ENCODE results near the gene STAB1. TPM values are rescaled to one million over a fixed set of nuclear protein-coding genes. Genes with fewer than 3 reads are reported as not detected.
A peak's percentile ranks its signal among the peaks of the same experiment; 100 is the strongest.

STAB1 gene
- total and polyA plus RNA-seq, 2 experiments from 2014 or later, result 3.0 to 4.6 TPM

DNA sequence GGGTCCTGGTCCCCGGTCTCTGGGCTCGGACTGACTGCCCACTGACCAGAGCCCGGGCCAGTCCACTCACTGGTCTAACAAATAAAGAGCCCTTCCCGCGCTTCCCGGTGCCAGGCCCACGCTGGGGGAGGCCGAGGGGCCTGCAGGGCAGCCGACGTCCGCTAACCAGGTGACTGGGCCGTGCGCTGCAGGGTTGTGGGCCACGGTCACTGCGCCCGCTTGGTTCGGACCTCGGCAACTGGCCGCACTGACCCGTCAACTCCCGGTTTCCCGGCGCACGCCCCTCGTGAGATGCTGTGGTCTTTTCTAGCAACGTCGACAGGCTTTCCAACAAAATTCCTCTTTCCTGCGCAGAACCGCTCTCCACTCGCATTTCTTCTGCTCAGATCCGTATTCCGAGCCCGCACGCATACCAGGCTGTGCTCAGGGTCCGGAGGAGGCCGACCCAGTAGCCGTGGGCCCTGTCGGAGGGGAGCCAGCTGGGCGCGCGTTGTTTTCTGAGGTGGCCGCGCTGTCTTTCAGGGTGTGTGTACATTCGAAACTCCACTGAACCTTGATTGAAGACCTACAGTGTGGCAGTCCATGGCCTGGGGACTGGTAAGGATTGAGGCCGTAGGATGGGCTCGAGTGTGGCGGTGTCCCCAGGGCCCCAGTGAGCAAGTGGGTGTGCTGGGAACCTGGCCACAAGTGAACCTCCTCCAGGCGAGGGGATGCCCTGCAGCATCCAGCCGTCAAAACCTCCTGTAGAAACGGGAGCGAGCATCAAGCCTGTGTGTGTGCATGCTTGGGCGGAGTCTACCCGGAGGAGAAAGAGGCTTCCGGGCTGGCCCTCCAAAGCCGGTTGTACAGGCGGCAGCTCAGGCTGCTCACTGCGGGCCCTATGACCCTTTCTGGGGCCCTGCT, 39.4 kb downstream of the STAB1 start:
- WGBS (ENCODE audit: low lambda C conversion rate, missing lambda C conversion rate), result 53% methylated on average over 54 of the region's 57 CpGs
- DNase-seq (ENCODE audit: low spot score), result peak; percentile 55
- H3K9me2 ChIP-seq (replicated peaks; ENCODE audit: insufficient read depth), result no peaks in the 10 kb centered on the region
- TF ChIP-seq EZH2 (IDR thresholded peaks at IDR 0.05; ENCODE audit: borderline replicate concordance) (no peak), EZH2phosphoT487 (IDR thresholded peaks at IDR 0.05; ENCODE audit: low read depth, severe bottlenecking, unreplicated experiment) (no peak)
- TF ChIP-seq, protein P1, sequence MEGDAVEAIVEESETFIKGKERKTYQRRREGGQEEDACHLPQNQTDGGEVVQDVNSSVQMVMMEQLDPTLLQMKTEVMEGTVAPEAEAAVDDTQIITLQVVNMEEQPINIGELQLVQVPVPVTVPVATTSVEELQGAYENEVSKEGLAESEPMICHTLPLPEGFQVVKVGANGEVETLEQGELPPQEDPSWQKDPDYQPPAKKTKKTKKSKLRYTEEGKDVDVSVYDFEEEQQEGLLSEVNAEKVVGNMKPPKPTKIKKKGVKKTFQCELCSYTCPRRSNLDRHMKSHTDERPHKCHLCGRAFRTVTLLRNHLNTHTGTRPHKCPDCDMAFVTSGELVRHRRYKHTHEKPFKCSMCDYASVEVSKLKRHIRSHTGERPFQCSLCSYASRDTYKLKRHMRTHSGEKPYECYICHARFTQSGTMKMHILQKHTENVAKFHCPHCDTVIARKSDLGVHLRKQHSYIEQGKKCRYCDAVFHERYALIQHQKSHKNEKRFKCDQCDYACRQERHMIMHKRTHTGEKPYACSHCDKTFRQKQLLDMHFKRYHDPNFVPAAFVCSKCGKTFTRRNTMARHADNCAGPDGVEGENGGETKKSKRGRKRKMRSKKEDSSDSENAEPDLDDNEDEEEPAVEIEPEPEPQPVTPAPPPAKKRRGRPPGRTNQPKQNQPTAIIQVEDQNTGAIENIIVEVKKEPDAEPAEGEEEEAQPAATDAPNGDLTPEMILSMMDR (IDR thresholded peaks at IDR 0.05; ENCODE audit: poor library complexity), result no peak
- H3K36me3 ChIP-seq (replicated peaks; ENCODE audit: insufficient read depth, low read depth), result no peaks in the 10 kb centered on the region
- H3K9me3 ChIP-seq (ENCODE audit: low read depth), result no peaks in the 10 kb centered on the region
- peaks cover 77% of the 10 kb centered on the region for H3K79me2 ChIP-seq
- H3K27ac ChIP-seq, result peak overlapping the region; percentile 91
- H2AFZ ChIP-seq, result peak overlapping the region; percentile 77
- H3K4me1 ChIP-seq (ENCODE audit: insufficient read depth), result peaks cover 62% of the 10 kb centered on the region
- H3K4me2 ChIP-seq, result peak overlapping the region; percentile 84
- no peaks in the 10 kb centered on the region for H3K27me3 ChIP-seq
- peak overlapping the region; percentile 82 for H3K4me3 ChIP-seq
- peaks cover 27% of the 10 kb centered on the region for H4K20me1 ChIP-seq (ENCODE audit: insufficient read depth, poor library complexity, severe bottlenecking)

DNA sequence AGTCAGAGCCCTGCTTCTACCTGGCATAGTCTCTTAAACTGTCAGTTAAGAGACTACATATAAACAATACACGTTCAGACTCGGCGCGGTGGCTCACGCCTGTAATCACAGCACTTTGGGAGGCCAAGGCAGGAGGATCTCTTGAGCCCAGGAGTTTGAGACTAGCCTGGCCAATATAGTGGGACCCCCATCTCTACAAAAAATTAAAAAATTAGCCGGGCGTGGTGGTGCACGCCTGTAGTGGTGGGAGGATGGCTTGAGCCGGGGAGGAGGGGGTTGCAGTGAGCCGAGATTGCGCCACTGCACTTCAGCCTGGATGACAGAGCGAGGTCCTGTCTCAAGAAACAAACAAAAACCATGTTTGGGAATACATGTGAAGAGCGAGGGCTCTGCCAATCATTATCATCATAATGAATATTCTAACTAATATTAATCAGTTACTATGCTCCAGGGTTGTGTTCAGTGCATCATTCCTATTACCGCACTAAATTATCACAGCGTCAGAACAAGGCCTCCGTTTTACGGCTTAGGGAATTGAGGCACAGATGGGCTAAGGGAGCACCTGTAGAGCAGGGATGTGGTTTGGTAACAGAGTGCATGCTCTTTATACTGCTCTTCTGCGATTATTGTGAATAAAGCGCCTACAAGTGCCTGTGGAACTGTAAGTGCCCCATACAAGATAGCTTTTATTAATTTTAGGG, 40.4 kb downstream of the STAB1 start:
- Histone ChIP-seq H2AFZ (peak overlapping the region; percentile 22), H3K9me3 (ENCODE audit: low read depth) (no peaks in the 10 kb centered on the region), H3K4me3 (no peak overlapping the region), H3K36me3 (replicated peaks; ENCODE audit: insufficient read depth, low read depth) (no peaks in the 10 kb centered on the region), H3K27ac (peak overlapping the region; percentile 91), H3K79me2 (peaks cover 77% of the 10 kb centered on the region), H3K4me1 (ENCODE audit: insufficient read depth) (peaks cover 53% of the 10 kb centered on the region), H3K27me3 (no peaks in the 10 kb centered on the region), H4K20me1 (ENCODE audit: insufficient read depth, poor library complexity, severe bottlenecking) (peaks cover 27% of the 10 kb centered on the region), H3K9me2 (replicated peaks; ENCODE audit: insufficient read depth) (no peaks in the 10 kb centered on the region), H3K4me2 (peak overlapping the region; percentile 84)
- DNase-seq (ENCODE audit: low spot score), result no peak
- TF ChIP-seq EZH2phosphoT487 (IDR thresholded peaks at IDR 0.05; ENCODE audit: low read depth, severe bottlenecking, unreplicated experiment) (no peak), EZH2 (IDR thresholded peaks at IDR 0.05; ENCODE audit: borderline replicate concordance) (no peak)
- TF ChIP-seq, protein P1 (IDR thresholded peaks at IDR 0.05; ENCODE audit: poor library complexity), result no peak
- WGBS (ENCODE audit: low lambda C conversion rate, missing lambda C conversion rate), result 95% methylated on average over 18 of the region's 19 CpGs

DNA sequence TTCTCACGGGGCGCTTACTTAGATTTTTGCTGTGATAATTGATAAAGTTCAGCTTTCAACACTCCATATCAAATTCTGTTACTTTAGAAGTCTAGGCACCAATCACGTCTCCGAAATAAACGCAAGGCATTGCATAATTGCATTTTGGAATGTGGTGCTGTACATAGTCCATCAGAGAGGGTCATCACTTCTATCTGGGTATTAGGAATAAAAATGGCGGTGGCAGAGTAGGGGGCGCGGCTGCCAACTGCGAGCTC, 40.9 kb downstream of the STAB1 start:
- no peaks in the 10 kb centered on the region for H3K9me3 ChIP-seq (ENCODE audit: low read depth)
- no peaks in the 10 kb centered on the region for H3K27me3 ChIP-seq
- H3K4me1 ChIP-seq (ENCODE audit: insufficient read depth), result peaks cover 48% of the 10 kb centered on the region
- H4K20me1 ChIP-seq (ENCODE audit: insufficient read depth, poor library complexity, severe bottlenecking), result peaks cover 23% of the 10 kb centered on the region
- H2AFZ ChIP-seq, result peak overlapping the region; percentile 22
- H3K9me2 ChIP-seq (replicated peaks; ENCODE audit: insufficient read depth), result no peaks in the 10 kb centered on the region
- H3K4me2 ChIP-seq, result peak overlapping the region; percentile 84
- no peak for DNase-seq (ENCODE audit: low spot score)
- 22% methylated on average over 8 of the region's 9 CpGs for WGBS (ENCODE audit: low lambda C conversion rate, missing lambda C conversion rate)
- H3K79me2 ChIP-seq, result peaks cover 76% of the 10 kb centered on the region
- H3K4me3 ChIP-seq, result no peak overlapping the region
- peak overlapping the region; percentile 14 for H3K27ac ChIP-seq
- H3K36me3 ChIP-seq (replicated peaks; ENCODE audit: insufficient read depth, low read depth), result no peaks in the 10 kb centered on the region
- TF ChIP-seq EZH2phosphoT487 (IDR thresholded peaks at IDR 0.05; ENCODE audit: low read depth, severe bottlenecking, unreplicated experiment), result no peak
- TF ChIP-seq, protein P1 (IDR thresholded peaks at IDR 0.05; ENCODE audit: poor library complexity), result no peak
- TF ChIP-seq EZH2 (IDR thresholded peaks at IDR 0.05; ENCODE audit: borderline replicate concordance), result no peak
